OCI-LY3 (cell line): ENCODE measurements around the gene LCE2A.
"Not testable (repeated sequence)": the region's sequence is repeated elsewhere in the genome, so short reads cannot be mapped to it uniquely, and the experiment has no call there.

Source experiments
- H2AFZ ChIP-seq: fragments of 200-600, 300-600 bp; shearing (Covaris generic); 2 replicates; pipeline ENCODE4 v1.6.0; 2014; ENCODE audit warnings: antibody characterized with exemption, low read depth, low read length
- H3K27ac ChIP-seq: fragments of 200-600, 300-600 bp; sonication (generic); 2 replicates; pipeline ENCODE4 v1.5.1; 2014; ENCODE audit warnings: mild to moderate bottlenecking, low read length, moderate library complexity, mixed read lengths
- H3K27me3 ChIP-seq: fragments of 200-600, 300-600 bp; sonication (generic); 2 replicates; pipeline ENCODE4 v1.6.1; 2014; ENCODE audit warnings: low read depth, low read length, mixed read lengths
- H3K36me3 ChIP-seq: fragments of 200-600, 300-600 bp; sonication (generic); replicated peaks from 2 replicates; pipeline ENCODE3; 2014; ENCODE audit warnings: low read depth, low read length, mixed read lengths
- H3K4me1 ChIP-seq: fragments of 300-600, 200-600 bp; sonication (generic); 2 replicates; pipeline ENCODE4 v1.6.1; 2014; ENCODE audit warnings: low read length, mixed read lengths
- H3K4me2 ChIP-seq: fragments of 200-600, 300-600 bp; sonication (generic); 2 replicates; pipeline ENCODE4 v1.6.1; 2014; ENCODE audit warnings: low read length, mixed read lengths
- H3K4me3 ChIP-seq: fragments of 300-600, 200-600 bp; sonication (generic); 2 replicates; pipeline ENCODE4 v1.5.1; 2014; ENCODE audit warnings: antibody characterized with exemption, mild to moderate bottlenecking, low read length, moderate library complexity
- H3K79me2 ChIP-seq: fragments of 300-600, 200-600 bp; shearing (Covaris generic); 2 replicates; pipeline ENCODE4 v1.6.1; 2014; ENCODE audit warnings: mild to moderate bottlenecking, low read length, mixed read lengths
- H3K9ac ChIP-seq: fragments of 300-600, 200-600 bp; shearing (Covaris generic); 2 replicates; pipeline ENCODE4 v1.6.0; 2014; ENCODE audit warnings: mild to moderate bottlenecking, low read length, moderate library complexity
- H3K9me3 ChIP-seq: fragments of 200-600, 300-600 bp; shearing (Covaris generic); 2 replicates; pipeline ENCODE4 v1.6.1; 2014; ENCODE audit warnings: low read length, mixed read lengths; ENCODE audit not compliant: insufficient read depth
- H4K20me1 ChIP-seq: fragments of 200-600, 300-600 bp; sonication (generic); 2 replicates; pipeline ENCODE4 v1.6.1; 2016; ENCODE audit warnings: low read length, mixed read lengths; ENCODE audit not compliant: insufficient read depth
- EZH2phosphoT487 ChIP-seq: fragments of 200-600 bp; shearing (Covaris generic); IDR thresholded peaks from 2 replicates; pipeline ENCODE4 v1.6.1; 2018; ENCODE audit warnings: antibody characterized with exemption, mixed run types, low read depth
- TF ChIP-seq, protein P1 (sequence below): fragments of 200-600, 300-600 bp; sonication (generic); IDR thresholded peaks from 2 replicates; pipeline ENCODE4 v1.5.1; 2014; ENCODE audit warnings: antibody characterized with exemption, low read length, low read depth

The LCE2A gene

DNA sequence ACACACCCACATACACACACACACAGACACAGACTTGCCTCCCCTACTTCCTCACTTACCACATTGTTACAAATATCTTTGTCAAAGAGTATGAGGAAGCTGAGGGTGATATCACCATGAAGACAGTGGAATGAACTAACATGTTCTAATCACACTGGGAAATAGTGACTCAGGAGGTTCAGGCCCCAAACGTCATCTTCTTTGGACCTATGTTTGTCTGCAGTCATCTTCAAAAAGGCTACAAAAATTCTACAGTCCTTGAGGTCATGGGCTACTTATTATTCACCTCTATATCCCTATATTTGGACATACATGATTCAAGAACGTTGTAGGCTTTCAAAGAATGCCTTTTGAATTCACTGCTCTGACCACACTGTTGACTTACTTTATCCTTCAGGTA, 25.1 kb upstream of the LCE2A start:
- Histone ChIP-seq H3K4me2 (no peak overlapping the region), H3K27ac (no peak overlapping the region), H3K36me3 (no peaks in the 10 kb centered on the region), H3K27me3 (peaks cover 40% of the 10 kb centered on the region), H2AFZ (no peak overlapping the region), H3K4me1 (no peaks in the 10 kb centered on the region), H3K4me3 (no peak overlapping the region), H3K9ac (no peak overlapping the region), H3K79me2 (no peaks in the 10 kb centered on the region), H4K20me1 (no peaks in the 10 kb centered on the region), H3K9me3 (no peaks in the 10 kb centered on the region)
- TF ChIP-seq EZH2phosphoT487 = no peak
- TF ChIP-seq, protein P1, sequence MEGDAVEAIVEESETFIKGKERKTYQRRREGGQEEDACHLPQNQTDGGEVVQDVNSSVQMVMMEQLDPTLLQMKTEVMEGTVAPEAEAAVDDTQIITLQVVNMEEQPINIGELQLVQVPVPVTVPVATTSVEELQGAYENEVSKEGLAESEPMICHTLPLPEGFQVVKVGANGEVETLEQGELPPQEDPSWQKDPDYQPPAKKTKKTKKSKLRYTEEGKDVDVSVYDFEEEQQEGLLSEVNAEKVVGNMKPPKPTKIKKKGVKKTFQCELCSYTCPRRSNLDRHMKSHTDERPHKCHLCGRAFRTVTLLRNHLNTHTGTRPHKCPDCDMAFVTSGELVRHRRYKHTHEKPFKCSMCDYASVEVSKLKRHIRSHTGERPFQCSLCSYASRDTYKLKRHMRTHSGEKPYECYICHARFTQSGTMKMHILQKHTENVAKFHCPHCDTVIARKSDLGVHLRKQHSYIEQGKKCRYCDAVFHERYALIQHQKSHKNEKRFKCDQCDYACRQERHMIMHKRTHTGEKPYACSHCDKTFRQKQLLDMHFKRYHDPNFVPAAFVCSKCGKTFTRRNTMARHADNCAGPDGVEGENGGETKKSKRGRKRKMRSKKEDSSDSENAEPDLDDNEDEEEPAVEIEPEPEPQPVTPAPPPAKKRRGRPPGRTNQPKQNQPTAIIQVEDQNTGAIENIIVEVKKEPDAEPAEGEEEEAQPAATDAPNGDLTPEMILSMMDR = no peak

DNA sequence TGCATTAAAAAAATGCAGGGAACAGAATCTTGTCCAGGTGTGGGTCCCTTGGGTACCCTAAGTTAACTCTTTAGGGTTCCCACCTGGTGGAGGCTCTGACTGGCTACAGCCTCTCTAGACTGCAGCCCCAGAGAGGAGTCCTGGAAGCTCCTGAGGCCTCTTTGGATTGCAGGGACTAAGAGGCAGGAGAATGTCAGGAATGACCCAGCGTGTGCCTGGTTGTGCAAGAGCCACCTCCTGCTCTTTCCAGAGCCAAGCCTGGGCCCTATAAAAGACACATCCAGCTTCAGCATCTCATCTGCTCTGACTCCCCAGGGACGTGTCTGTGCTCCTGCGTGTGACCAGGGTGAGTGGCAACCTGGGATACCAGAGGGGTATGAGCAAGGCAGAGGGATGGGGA, 23.2 kb upstream of the LCE2A start, which contains the start of gene LCE2C:
TSS of gene LCE2C (plus strand) at position 297 of the 400 bp plus-strand sequence. CDS start 737 bp downstream, outside the sequence.
- H3K9me3 ChIP-seq, H3K36me3 ChIP-seq, H3K4me3 ChIP-seq, H3K9ac ChIP-seq, H3K4me2 ChIP-seq, H3K79me2 ChIP-seq, H3K27ac ChIP-seq, H4K20me1 ChIP-seq, H2AFZ ChIP-seq, H3K4me1 ChIP-seq: not testable (repeated sequence)
- H3K27me3 ChIP-seq = peaks cover 44% of the 10 kb centered on the region

DNA sequence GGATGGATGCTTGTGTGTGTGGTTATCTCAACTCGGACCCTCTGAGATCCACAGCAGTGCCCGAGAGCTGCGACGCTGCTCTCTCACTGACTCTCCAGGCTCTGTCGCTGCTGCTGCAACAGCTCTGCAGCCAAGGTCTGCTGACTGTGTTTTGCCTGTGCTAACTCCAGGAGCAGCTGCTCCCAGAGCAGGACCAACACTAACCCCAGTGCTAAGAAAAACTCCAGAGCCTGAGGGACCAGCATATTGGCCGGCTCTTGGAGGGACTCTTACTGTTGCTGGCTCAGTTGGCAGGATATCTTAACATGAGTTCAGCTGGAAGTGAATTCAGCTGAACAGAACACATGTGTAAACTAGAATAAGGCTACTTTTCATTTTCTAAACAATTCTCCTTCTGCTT, 18.7 kb upstream of the LCE2A start:
- Histone ChIP-seq H3K27ac (no peak overlapping the region), H3K4me1 (no peaks in the 10 kb centered on the region), H3K9me3 (no peaks in the 10 kb centered on the region), H3K4me2 (no peak overlapping the region), H3K36me3 (no peaks in the 10 kb centered on the region), H2AFZ (no peak overlapping the region), H4K20me1 (no peaks in the 10 kb centered on the region), H3K27me3 (peaks cover 59% of the 10 kb centered on the region), H3K4me3 (no peak overlapping the region), H3K79me2 (no peaks in the 10 kb centered on the region), H3K9ac (no peak overlapping the region)
- TF ChIP-seq, protein P1 = no peak
- TF ChIP-seq EZH2phosphoT487 = no peak

DNA sequence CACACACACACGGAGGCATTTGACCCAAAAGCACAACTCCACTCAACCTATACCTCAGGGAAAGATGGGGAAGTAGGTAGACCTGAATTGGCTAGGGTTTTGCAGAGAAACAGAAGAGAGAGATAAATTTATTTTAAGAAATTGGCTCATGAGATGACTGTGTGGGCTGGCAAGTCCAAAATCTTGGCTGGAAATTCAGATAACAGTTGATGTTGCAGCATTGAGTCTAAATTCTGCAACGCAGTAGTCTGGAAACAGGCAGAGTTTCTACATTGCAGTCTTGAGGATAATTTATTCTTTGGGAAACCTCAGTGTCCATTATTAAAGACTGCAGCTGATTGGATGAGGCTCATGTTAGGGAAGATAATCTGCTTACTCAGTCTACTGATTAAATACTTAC, 16.5 kb upstream of the LCE2A start:
- TF ChIP-seq, protein P1 = no peak
- TF ChIP-seq EZH2phosphoT487 = no peak
- H2AFZ ChIP-seq = no peak overlapping the region
- H3K4me3 ChIP-seq = no peak overlapping the region
- H3K36me3 ChIP-seq = no peaks in the 10 kb centered on the region
- H3K4me2 ChIP-seq = no peak overlapping the region
- H3K9me3 ChIP-seq = no peaks in the 10 kb centered on the region
- no peak overlapping the region for H3K27ac ChIP-seq
- H3K4me1 ChIP-seq = no peaks in the 10 kb centered on the region
- H3K27me3 ChIP-seq = peaks cover 56% of the 10 kb centered on the region
- H3K9ac ChIP-seq = no peak overlapping the region
- no peaks in the 10 kb centered on the region for H4K20me1 ChIP-seq
- H3K79me2 ChIP-seq = no peaks in the 10 kb centered on the region

DNA sequence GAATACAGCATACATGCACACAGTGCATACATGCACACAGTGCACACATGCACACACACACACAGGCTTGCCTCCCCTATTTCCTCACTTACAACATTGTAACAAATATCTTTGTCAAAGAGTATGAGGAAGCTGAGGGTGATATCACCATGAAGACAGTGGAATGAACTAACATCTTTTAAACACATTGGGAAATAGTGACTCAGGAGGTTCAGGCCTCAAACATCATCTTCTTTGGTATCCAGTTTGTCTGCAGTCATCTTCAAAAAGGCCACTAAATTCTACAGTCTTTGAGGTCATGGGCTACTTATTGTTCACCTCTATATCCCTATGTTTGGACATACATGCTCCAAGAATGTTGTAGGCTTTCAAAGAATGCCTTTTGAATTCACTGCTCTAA, 14.3 kb upstream of the LCE2A start:
- H3K36me3 ChIP-seq = no peaks in the 10 kb centered on the region
- no peaks in the 10 kb centered on the region for H4K20me1 ChIP-seq
- no peaks in the 10 kb centered on the region for H3K79me2 ChIP-seq
- H3K4me2 ChIP-seq = no peak overlapping the region
- no peak overlapping the region for H3K27ac ChIP-seq
- H3K4me3 ChIP-seq = no peak overlapping the region
- H3K4me1 ChIP-seq = no peaks in the 10 kb centered on the region
- H2AFZ ChIP-seq = no peak overlapping the region
- H3K9me3 ChIP-seq = no peaks in the 10 kb centered on the region
- no peak overlapping the region for H3K9ac ChIP-seq
- peaks cover 40% of the 10 kb centered on the region for H3K27me3 ChIP-seq
- TF ChIP-seq, protein P1 = no peak

DNA sequence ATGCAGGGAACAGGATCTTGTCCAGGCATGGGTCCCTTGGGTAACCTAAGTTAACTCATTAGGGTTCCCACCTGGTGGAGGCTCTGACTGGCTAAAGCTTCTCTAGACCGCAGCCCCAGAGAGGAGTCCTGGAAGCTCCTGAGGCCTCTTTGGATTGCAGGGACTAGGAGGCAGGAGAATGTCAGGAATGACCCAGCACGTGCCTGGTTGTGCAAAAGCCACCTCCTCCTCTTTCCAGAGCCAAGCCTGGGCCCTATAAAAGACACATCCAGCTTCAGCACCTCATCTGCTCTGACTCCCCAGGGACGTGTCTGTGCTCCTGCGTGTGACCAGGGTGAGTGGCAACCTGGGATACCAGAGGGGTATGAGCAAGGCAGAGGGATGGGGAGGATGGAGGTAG, 12.3 kb upstream of the LCE2A start, which contains the start of gene LCE2B:
TSS of gene LCE2B (plus strand) at position 301 of the 400 bp plus-strand sequence. CDS start 721 bp downstream, outside the sequence.
- H3K27ac ChIP-seq, H3K4me2 ChIP-seq, H3K9me3 ChIP-seq, H3K4me3 ChIP-seq, H4K20me1 ChIP-seq, H2AFZ ChIP-seq, H3K36me3 ChIP-seq, H3K4me1 ChIP-seq, H3K79me2 ChIP-seq, H3K9ac ChIP-seq: not testable (repeated sequence)
- H3K27me3 ChIP-seq = peaks cover 27% of the 10 kb centered on the region; the same call in 1 of the 2 replicates
